Vagina (tissue), 2 donors: Measurements from ENCODE around the gene PDE11A.

ENCODE experiments used
- CTCF ChIP-seq, 3 experiments: fragments of 450-650 bp in 2 of 3; fragments of 200-600 bp in 1 of 3; sonication (generic) in 1 of 3; IDR thresholded peaks; one replicate each; pipeline ENCODE4 v1.5.1; 2017 to 2019; ENCODE audit warnings: antibody characterized with exemption in 3 of 3, mild to moderate bottlenecking in 2 of 3, moderate library complexity in 2 of 3
- POLR2A ChIP-seq, 2 donors: fragments of 450-650 bp; IDR thresholded peaks; one replicate each; pipeline ENCODE4 v1.6.1; 2017; ENCODE audit warnings: antibody characterized with exemption in 2 of 2, mild to moderate bottlenecking in 2 of 2, moderate library complexity in 2 of 2

GRCh38 chr2:177694348-177694747, 378.2 kb downstream of the PDE11A start:
- TF ChIP-seq POLR2A (IDR thresholded peaks at IDR 0.05) (no peak), CTCF (IDR thresholded peaks at IDR 0.05) (no peak)
